AG04449 (cell line): Measurements from ENCODE around the gene PLSCR2.
"Not testable (repeated sequence)": the region's sequence is repeated elsewhere in the genome, so short reads cannot be mapped to it uniquely, and the experiment has no call there.

ENCODE experiments used
- CTCF ChIA-PET: fragments of 350-600 bp; formaldehyde crosslinking; extraction: SDS; loops from one replicate; lab custom pipeline; 2021; ENCODE audit warnings: antibody characterized with exemption; lab: Yijun Ruan, JAX
- POLR2A ChIA-PET: fragments of 400-600, 350-600 bp; formaldehyde crosslinking; extraction: SDS; loops from one replicate; lab custom pipeline; 2020; ENCODE audit warnings: antibody characterized with exemption, inconsistent platforms; lab: Yijun Ruan, JAX
- DNase-seq: peaks from one replicate; pipeline ENCODE4 v3.0.0-alpha.2; 2010; ENCODE audit warnings: low read depth, low spot score
- H3K4me3 ChIP-seq: 2 replicates; pipeline ENCODE4 v1.5.1; 2011; ENCODE audit warnings: low read depth, mild to moderate bottlenecking, control low read depth, low read length
- TF ChIP-seq, protein P1 (sequence below): IDR thresholded peaks from one replicate; pipeline ENCODE4 v1.5.1; 2011; ENCODE audit warnings: mild to moderate bottlenecking, moderate library complexity, low read length, control low read depth, inconsistent platforms; ENCODE audit not compliant: insufficient read depth; ENCODE audit errors: missing control alignments

Gene PLSCR2

DNA sequence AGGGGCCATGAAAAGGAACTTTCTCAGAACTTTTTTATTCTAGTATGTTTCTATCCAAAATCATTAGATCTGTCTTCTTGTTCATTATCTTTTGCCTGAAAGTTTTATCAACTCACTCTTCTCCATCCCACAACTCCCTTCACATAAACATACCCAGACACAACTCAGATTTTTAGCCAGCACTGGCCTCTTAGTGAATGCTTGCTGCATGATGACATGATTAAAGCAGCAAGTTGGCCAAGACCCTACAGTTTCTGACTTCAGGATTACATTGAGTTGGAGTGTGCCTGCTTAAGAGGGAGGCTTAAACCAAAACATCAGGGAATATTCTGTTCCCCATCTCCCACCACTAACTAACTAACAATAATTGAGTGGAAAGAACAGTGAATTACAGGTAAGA lies 38.1 kb downstream of the PLSCR2 start:
- H3K4me3 ChIP-seq: no peak overlapping the region
- TF ChIP-seq, protein P1, sequence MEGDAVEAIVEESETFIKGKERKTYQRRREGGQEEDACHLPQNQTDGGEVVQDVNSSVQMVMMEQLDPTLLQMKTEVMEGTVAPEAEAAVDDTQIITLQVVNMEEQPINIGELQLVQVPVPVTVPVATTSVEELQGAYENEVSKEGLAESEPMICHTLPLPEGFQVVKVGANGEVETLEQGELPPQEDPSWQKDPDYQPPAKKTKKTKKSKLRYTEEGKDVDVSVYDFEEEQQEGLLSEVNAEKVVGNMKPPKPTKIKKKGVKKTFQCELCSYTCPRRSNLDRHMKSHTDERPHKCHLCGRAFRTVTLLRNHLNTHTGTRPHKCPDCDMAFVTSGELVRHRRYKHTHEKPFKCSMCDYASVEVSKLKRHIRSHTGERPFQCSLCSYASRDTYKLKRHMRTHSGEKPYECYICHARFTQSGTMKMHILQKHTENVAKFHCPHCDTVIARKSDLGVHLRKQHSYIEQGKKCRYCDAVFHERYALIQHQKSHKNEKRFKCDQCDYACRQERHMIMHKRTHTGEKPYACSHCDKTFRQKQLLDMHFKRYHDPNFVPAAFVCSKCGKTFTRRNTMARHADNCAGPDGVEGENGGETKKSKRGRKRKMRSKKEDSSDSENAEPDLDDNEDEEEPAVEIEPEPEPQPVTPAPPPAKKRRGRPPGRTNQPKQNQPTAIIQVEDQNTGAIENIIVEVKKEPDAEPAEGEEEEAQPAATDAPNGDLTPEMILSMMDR: no peak
- ChIA-PET CTCF (no interaction called here), POLR2A (no interaction called here)
- no peak for DNase-seq

DNA sequence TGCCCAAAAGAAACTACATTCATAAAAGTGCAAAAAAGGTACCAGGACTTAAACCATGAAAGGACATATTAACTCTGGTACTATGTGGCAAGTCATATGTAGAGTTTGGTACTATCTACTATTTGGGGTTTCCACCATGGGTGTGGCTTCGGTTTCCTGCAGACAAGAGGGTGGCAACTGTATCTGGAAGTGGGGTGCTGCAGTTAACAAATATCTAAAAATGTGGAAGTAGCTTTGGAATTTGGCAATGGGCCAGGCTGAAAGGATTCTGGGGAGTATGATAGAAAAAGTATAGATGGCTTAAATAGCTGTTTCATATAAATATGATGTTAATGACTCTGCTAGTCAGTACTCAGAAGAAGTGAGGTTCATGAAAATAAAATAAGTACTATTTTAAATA lies 44.0 kb downstream of the PLSCR2 start:
- ChIA-PET POLR2A (no interaction called here), CTCF (no interaction called here)
- no peak for DNase-seq
- TF ChIP-seq, protein P1: no peak
- no peak overlapping the region for H3K4me3 ChIP-seq

DNA sequence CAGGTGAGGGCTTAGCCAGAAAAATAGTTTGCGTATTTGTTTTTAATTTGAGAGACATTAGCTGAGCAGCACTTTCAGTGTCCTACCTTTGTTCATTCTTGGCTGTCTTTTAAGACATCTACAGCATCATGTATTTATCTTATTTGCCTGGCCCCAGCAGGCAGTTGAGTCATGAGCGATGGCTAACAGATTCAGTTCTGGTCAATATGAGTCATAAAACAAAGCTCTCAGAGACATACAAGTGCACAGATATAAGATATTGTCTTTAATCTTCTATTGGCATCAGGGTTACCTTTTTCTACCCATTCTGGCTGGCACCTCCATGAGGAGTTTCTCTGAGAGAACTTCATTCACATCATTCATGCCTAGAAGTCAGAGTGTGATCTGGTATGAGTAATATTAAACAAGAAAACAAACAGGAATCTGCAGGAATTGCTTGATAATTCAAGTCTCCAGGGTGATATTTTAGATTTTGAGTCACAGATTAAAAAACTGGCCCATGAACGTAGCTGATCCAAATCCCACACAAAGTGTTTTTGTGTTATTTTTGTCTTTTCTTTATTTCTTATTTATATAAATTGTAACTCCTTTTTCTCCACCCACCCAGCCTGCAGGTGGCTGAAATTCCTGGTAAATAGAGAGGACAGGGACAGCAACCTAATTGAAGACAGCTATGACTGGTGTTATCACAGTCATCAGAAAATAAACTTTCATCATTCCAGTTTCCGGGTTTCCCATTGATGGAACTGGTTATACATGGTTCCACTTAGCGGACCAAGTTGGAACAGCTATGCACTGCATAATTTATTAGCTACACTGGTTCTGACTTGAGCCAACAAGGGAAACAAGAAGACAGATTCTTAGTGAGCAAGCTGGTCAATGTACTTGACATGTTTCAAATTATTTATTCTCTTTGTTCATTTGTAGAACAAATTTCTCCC lies 47.3 kb downstream of the PLSCR2 start:
- no peak for DNase-seq
- CTCF ChIA-PET: no interaction called here
- no peak overlapping the region for H3K4me3 ChIP-seq
- TF ChIP-seq, protein P1: no peak
- POLR2A ChIA-PET: no interaction called here

DNA sequence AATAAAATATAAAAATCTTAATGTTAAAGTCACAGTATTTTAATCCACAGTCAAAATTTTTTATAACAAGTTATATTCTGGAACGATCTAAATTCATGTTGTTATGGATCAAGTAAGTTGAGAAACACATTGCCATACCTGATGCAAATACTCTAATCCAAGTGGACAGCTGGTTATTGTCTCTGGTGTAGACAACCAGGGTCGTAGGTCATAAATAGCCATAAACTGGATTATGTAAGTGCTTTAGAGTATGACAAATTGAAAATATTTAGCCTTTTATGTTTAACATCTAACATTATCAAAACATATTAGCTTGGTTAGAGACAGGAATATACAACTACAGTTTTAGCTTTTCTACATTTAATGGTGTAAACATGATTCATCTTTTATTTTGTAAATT lies 53.0 kb downstream of the PLSCR2 start:
- TF ChIP-seq, protein P1: no peak
- ChIA-PET CTCF (no interaction called here), POLR2A (no interaction called here)
- no peak overlapping the region for H3K4me3 ChIP-seq
- no peak for DNase-seq

DNA sequence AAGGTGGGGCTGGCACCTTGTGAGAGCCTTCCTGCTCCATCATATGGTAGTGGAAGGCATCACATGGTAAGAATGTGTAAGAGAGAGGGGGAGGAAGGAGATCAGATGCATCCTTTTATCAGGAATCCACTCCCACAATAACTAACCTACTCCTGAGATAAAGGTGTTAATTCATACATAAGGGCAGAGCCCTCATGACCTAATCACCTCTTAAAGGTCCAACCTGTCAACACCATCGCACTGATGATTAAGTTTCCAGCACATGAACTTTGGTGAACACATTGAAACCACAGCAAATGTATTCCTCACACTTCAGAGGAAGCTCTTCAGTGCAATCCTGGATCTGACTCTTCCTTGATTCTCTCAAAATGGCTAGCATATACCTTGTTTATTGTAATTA lies 55.4 kb downstream of the PLSCR2 start:
- H3K4me3 ChIP-seq: no peak overlapping the region
- ChIA-PET POLR2A (no interaction called here), CTCF (no interaction called here)
- DNase-seq: no peak
- TF ChIP-seq, protein P1: no peak

DNA sequence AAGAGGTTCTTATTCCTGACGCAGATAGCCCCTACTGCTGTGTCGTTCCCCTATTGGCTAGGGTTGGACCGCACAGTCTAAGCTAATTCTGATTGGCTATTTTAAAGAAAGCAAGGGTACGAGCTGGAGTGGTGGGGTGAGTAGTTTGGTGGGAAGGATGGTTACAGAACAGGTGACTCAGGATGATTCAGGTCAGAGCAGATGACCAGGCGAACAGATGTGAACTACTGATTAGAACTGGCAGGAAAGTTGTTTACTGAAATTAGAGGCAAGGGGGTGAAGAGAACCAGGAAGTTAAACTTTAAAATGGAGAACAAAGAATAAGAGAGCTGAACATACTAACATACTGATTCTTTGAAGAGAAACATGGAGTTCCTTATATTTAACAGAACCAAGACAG lies 56.6 kb downstream of the PLSCR2 start:
- H3K4me3 ChIP-seq, CTCF ChIA-PET, POLR2A ChIA-PET, DNase-seq: not testable (repeated sequence)

DNA sequence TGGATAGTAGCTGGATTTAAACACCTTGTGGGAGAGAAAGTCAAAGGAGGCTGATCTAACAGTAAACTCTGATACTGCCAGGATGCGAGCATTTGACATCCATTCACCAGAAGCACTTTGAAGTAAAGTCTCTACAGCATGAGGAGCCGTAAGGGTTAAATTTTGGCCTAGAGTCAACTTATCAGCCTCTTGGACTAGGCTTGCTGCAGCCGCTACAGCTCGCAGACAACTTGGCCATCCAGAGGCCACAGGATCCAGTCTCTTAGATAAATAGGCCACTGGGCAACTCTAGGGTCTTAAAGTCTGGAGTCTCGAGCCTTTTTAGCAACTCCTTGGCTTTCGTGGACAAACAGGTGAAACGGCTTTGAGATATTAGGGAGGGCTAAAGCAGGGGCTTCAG lies 61.4 kb downstream of the PLSCR2 start:
- H3K4me3 ChIP-seq: no peak overlapping the region
- no peak for DNase-seq
- CTCF ChIA-PET: no interaction called here
- TF ChIP-seq, protein P1: no peak
- POLR2A ChIA-PET: no interaction called here
